ENCODE results near the gene TULP4. TPM values are rescaled to one million over a fixed set of nuclear protein-coding genes. Genes with fewer than 3 reads are reported as not detected.
A peak's percentile ranks its signal among the peaks of the same experiment; 100 is the strongest.

Gene TULP4
- total RNA-seq (10 to 100 TPM; 85.9 to 94.1 TPM), polyA plus RNA-seq (10 to 100 TPM; 14.8 to 41.2 TPM)

- Histone ChIP-seq H3K9me3 (ENCODE audit: control insufficient read depth in 1 of 2, low read length in 2 of 2) (no peaks in the 10 kb centered on the region), H3K27me3 (ENCODE audit: insufficient read depth, low read length) (no peaks in the 10 kb centered on the region), H3K4me1 (ENCODE audit: insufficient read depth, low read length) (no peaks in the 10 kb centered on the region), H3K36me3 (ENCODE audit: insufficient read depth, low read length) (no peaks in the 10 kb centered on the region), H3K27ac (ENCODE audit: low read depth, low read length) (no peak within 1 kb of the TSS), H3K4me3 (ENCODE audit: low read length in 2 of 2) (no peak within 1 kb of the TSS)
- DNase-seq: no peak
- ChIA-PET CTCF (ENCODE audit: partially characterized antibody) (no interaction called here), POLR2A (ENCODE audit: partially characterized antibody) (no interaction called here)
- Mint-ChIP-seq H3K4me1 (peaks cover 0 to 8% (median 6%) of the 10 kb centered on the region in 4 donors), H3K4me3 (peak within 1 kb of the TSS in 1 of 8 donors; percentile 26), H3K9me3 (peaks cover 0 to 2% (median 0%) of the 10 kb centered on the region in 8 donors), H3K27me3 (no peaks in the 10 kb centered on the region), H3K36me3 (peaks cover 38 to 55% of the 10 kb centered on the region in 2 donors), H3K27ac (peak within 1 kb of the TSS in 2 of 7 donors; percentile 16 to 66)
- intact Hi-C loops (cut with micrococcal nuclease): no loop called here
Measured at GRCh38 chr6:158312165-158312564, at the start of gene TULP4. TSS of gene TULP4 (plus strand) at chr6:158312465. CDS start at chr6:158314017, 1,552 bp downstream.

- peaks cover 8 to 17% (median 11%) of the 10 kb centered on the region in 4 donors for H3K4me1 Mint-ChIP-seq
Measured at GRCh38 chr6:158262755-158263154, 49.5 kb upstream of the TULP4 start.

DNA sequence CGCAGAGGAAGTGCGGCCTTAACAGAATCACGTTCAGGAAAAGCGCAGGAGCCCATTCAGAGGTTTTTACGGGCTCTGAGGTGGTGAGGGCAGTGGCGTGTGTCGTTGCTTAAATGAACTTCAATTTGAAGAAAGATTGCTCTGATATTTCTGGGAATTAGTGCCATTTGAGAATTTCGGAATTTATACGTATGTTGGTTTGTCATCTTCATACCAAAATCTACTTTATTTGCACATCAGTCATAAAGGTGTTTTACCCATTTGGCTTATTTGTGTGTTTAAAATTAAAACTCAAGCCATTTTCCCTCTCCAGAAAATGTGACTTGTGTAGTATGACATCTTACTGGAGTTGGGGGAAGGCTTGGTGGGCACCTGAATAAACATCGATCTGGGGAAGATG lies 48.1 kb upstream of the TULP4 start:
- Histone ChIP-seq H3K36me3 (ENCODE audit: insufficient read depth, low read length) (no peaks in the 10 kb centered on the region), H3K9me3 (ENCODE audit: control insufficient read depth in 1 of 2, low read length in 2 of 2) (no peaks in the 10 kb centered on the region), H3K27ac (ENCODE audit: low read depth, low read length) (no peak overlapping the region), H3K27me3 (ENCODE audit: insufficient read depth, low read length) (no peaks in the 10 kb centered on the region), H3K4me3 (ENCODE audit: low read length in 2 of 2) (no peak overlapping the region), H3K4me1 (ENCODE audit: insufficient read depth, low read length) (no peaks in the 10 kb centered on the region)
- Mint-ChIP-seq H3K27me3 (no peaks in the 10 kb centered on the region), H3K9me3 (no peaks in the 10 kb centered on the region), H3K4me1 (peaks cover 6 to 10% (median 6%) of the 10 kb centered on the region in 4 donors), H3K27ac (peak overlapping the region in 1 of 7 donors; percentile 36), H3K4me3 (no peak overlapping the region), H3K36me3 (peaks cover 6 to 19% of the 10 kb centered on the region in 2 donors)
- no peak for DNase-seq
- intact Hi-C loops (cut with micrococcal nuclease): no loop called here
- POLR2A ChIA-PET (ENCODE audit: partially characterized antibody): no interaction called here
- CTCF ChIA-PET (ENCODE audit: partially characterized antibody): interaction anchor here (1.1 kb wide), 1 partner anchor 8 kb away, joined by 5 read pairs; no protein-coding TSS in a partner anchor

More at GRCh38 chr6:158262755-158263154, 49.5 kb upstream of the TULP4 start:
- Histone ChIP-seq H3K9me3 (ENCODE audit: control insufficient read depth in 1 of 2, low read length in 2 of 2) (no peaks in the 10 kb centered on the region), H3K27me3 (ENCODE audit: insufficient read depth, low read length) (no peaks in the 10 kb centered on the region), H3K27ac (ENCODE audit: low read depth, low read length) (no peak overlapping the region), H3K4me1 (ENCODE audit: insufficient read depth, low read length) (peaks cover 2% of the 10 kb centered on the region), H3K4me3 (ENCODE audit: low read length in 2 of 2) (no peak overlapping the region), H3K36me3 (ENCODE audit: insufficient read depth, low read length) (no peaks in the 10 kb centered on the region)
- Mint-ChIP-seq H3K4me3 (no peak overlapping the region), H3K36me3 (peaks cover 6 to 25% of the 10 kb centered on the region in 2 donors), H3K27me3 (no peaks in the 10 kb centered on the region), H3K27ac (no peak overlapping the region), H3K9me3 (no peaks in the 10 kb centered on the region)
- DNase-seq: no peak
- ChIA-PET CTCF (ENCODE audit: partially characterized antibody) (interaction anchor here (0.9 to 1.6 kb wide), 2 partner anchors 15 to 42 kb away, joined by 3 to 4 read pairs; no protein-coding TSS in a partner anchor), POLR2A (ENCODE audit: partially characterized antibody) (no interaction called here)
- intact Hi-C loops (cut with micrococcal nuclease): no loop called here

GRCh38 chr6:158266131-158266530 lies 46.1 kb upstream of the TULP4 start:
- ChIA-PET POLR2A (ENCODE audit: partially characterized antibody) (interaction anchor here (1.4 kb wide), 2 partner anchors 10 to 24 kb away, joined by 3 to 5 read pairs; no protein-coding TSS in a partner anchor), CTCF (ENCODE audit: partially characterized antibody) (interaction anchor here (1.2 kb wide), 2 partner anchors 45 to 52 kb away, joined by 3 to 4 read pairs; no protein-coding TSS in a partner anchor)
- H3K36me3 ChIP-seq (ENCODE audit: insufficient read depth, low read length): no peaks in the 10 kb centered on the region
- H3K27me3 ChIP-seq (ENCODE audit: insufficient read depth, low read length): no peaks in the 10 kb centered on the region
- Mint-ChIP-seq H3K27me3 (no peaks in the 10 kb centered on the region), H3K9me3 (no peaks in the 10 kb centered on the region), H3K36me3 (peaks cover 6 to 19% of the 10 kb centered on the region in 2 donors), H3K4me1 (peaks cover 8 to 21% (median 14%) of the 10 kb centered on the region in 4 donors), H3K4me3 (no peak overlapping the region), H3K27ac (no peak overlapping the region)
- H3K9me3 ChIP-seq (ENCODE audit: control insufficient read depth in 1 of 2, low read length in 2 of 2): no peaks in the 10 kb centered on the region
- DNase-seq: no peak
- H3K4me3 ChIP-seq (ENCODE audit: low read length in 2 of 2): no peak overlapping the region
- intact Hi-C loops (cut with micrococcal nuclease): no loop called here
- H3K4me1 ChIP-seq (ENCODE audit: insufficient read depth, low read length): peaks cover 11% of the 10 kb centered on the region
- H3K27ac ChIP-seq (ENCODE audit: low read depth, low read length): no peak overlapping the region

GRCh38 chr6:158268361-158269147 lies 43.7 kb upstream of the TULP4 start:
- H3K36me3 Mint-ChIP-seq: peaks cover 4 to 20% of the 10 kb centered on the region in 2 donors
- POLR2A ChIA-PET (ENCODE audit: partially characterized antibody): no interaction called here
- H3K9me3 Mint-ChIP-seq: no peaks in the 10 kb centered on the region
- CTCF ChIA-PET (ENCODE audit: partially characterized antibody): no interaction called here
- no peak overlapping the region for H3K27ac Mint-ChIP-seq
- intact Hi-C loops (cut with micrococcal nuclease): no loop called here
- H3K4me3 ChIP-seq (ENCODE audit: low read length in 2 of 2): no peak overlapping the region
- H3K4me1 Mint-ChIP-seq: peaks cover 8 to 39% (median 19%) of the 10 kb centered on the region in 4 donors
- peaks cover 19% of the 10 kb centered on the region for H3K4me1 ChIP-seq (ENCODE audit: insufficient read depth, low read length)
- H3K27me3 ChIP-seq (ENCODE audit: insufficient read depth, low read length): no peaks in the 10 kb centered on the region
- H3K36me3 ChIP-seq (ENCODE audit: insufficient read depth, low read length): no peaks in the 10 kb centered on the region
- no peak overlapping the region for H3K4me3 Mint-ChIP-seq
- no peaks in the 10 kb centered on the region for H3K27me3 Mint-ChIP-seq
- no peak overlapping the region for H3K27ac ChIP-seq (ENCODE audit: low read depth, low read length)
- no peaks in the 10 kb centered on the region for H3K9me3 ChIP-seq (ENCODE audit: control insufficient read depth in 1 of 2, low read length in 2 of 2)
- no peak for DNase-seq

GRCh38 chr6:158269657-158270056 lies 42.6 kb upstream of the TULP4 start:
- H3K9me3 Mint-ChIP-seq: no peaks in the 10 kb centered on the region
- H3K4me3 Mint-ChIP-seq: no peak overlapping the region
- no peak overlapping the region for H3K4me3 ChIP-seq (ENCODE audit: low read length in 2 of 2)
- peaks cover 8 to 40% (median 19%) of the 10 kb centered on the region in 4 donors for H3K4me1 Mint-ChIP-seq
- POLR2A ChIA-PET (ENCODE audit: partially characterized antibody): interaction anchor here (1.0 to 2.1 kb wide), 2 partner anchors 21 to 27 kb away, joined by 3 to 6 read pairs; no protein-coding TSS in a partner anchor
- no peak overlapping the region for H3K27ac ChIP-seq (ENCODE audit: low read depth, low read length)
- H3K27me3 Mint-ChIP-seq: no peaks in the 10 kb centered on the region
- DNase-seq: no peak
- intact Hi-C loops (cut with micrococcal nuclease): no loop called here
- CTCF ChIA-PET (ENCODE audit: partially characterized antibody): no interaction called here
- H3K27ac Mint-ChIP-seq: peak overlapping the region in 1 of 7 donors; percentile 30
- H3K36me3 ChIP-seq (ENCODE audit: insufficient read depth, low read length): no peaks in the 10 kb centered on the region
- no peaks in the 10 kb centered on the region for H3K27me3 ChIP-seq (ENCODE audit: insufficient read depth, low read length)
- H3K9me3 ChIP-seq (ENCODE audit: control insufficient read depth in 1 of 2, low read length in 2 of 2): no peaks in the 10 kb centered on the region
- peaks cover 5 to 20% of the 10 kb centered on the region in 2 donors for H3K36me3 Mint-ChIP-seq
- H3K4me1 ChIP-seq (ENCODE audit: insufficient read depth, low read length): peaks cover 19% of the 10 kb centered on the region

DNA sequence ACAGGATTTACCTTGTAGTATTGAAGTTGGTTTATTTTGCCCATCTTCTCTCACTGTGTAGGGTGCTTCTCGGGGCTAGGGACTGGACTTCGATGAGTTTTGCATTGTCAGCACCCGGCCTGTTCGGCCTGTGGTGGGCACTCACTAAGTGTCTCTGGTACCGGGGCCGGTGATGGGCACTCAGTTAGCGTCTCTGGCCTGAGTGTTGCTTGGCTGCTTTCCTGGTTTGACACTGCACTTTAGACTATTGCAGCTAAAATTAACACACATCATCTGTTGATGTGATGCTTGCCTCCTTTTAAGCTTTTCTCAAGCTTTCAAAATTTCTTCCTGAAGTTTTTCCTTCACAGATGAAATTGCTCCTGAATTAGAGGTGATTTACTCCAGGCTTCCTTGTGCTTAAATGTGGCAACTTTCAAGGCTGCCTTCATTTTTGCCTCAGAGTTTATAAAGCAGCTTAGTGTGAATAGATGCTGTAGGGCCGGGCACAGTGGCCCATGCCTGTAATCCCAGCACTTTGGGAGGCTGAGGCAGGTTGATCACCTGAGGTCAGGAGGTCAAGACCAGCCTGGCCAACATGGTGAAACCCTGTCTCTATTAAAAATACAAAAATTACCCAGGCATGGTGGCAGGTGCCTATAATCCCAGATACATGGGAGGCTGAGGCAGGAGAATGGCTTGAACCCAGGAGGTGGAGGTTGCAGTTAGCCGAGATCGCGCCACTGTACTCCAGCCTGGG lies 41.7 kb upstream of the TULP4 start:
- H3K27ac ChIP-seq (ENCODE audit: low read depth, low read length): peak overlapping the region; percentile 20
- CTCF ChIA-PET (ENCODE audit: partially characterized antibody): interaction anchor here (0.7 to 2.8 kb wide), 3 partner anchors 13 to 96 kb away, joined by 3 to 15 read pairs (median 4); no protein-coding TSS in a partner anchor
- peak overlapping the region; percentile 15 to 68 (median 29) for H3K4me3 Mint-ChIP-seq
- no peaks in the 10 kb centered on the region for H3K27me3 Mint-ChIP-seq
- intact Hi-C loops (cut with micrococcal nuclease): no loop called here
- peak overlapping the region; percentile 27 to 81 (median 66) for H3K27ac Mint-ChIP-seq
- POLR2A ChIA-PET (ENCODE audit: partially characterized antibody): interaction anchor here (0.6 to 2.1 kb wide), 9 partner anchors 12 to 117 kb away, joined by 3 to 9 read pairs (median 4); no protein-coding TSS in a partner anchor
- peaks cover 11 to 40% (median 22%) of the 10 kb centered on the region in 4 donors for H3K4me1 Mint-ChIP-seq
- DNase-seq: no peak
- peaks cover 19% of the 10 kb centered on the region for H3K4me1 ChIP-seq (ENCODE audit: insufficient read depth, low read length)
- no peaks in the 10 kb centered on the region for H3K9me3 Mint-ChIP-seq
- no peaks in the 10 kb centered on the region for H3K36me3 ChIP-seq (ENCODE audit: insufficient read depth, low read length)
- no peaks in the 10 kb centered on the region for H3K9me3 ChIP-seq (ENCODE audit: control insufficient read depth in 1 of 2, low read length in 2 of 2)
- no peak overlapping the region for H3K4me3 ChIP-seq (ENCODE audit: low read length in 2 of 2)
- H3K27me3 ChIP-seq (ENCODE audit: insufficient read depth, low read length): no peaks in the 10 kb centered on the region
- H3K36me3 Mint-ChIP-seq: peaks cover 11 to 26% of the 10 kb centered on the region in 2 donors

Measured in CD4-positive, alpha-beta memory T cell (primary cell).